ENCODE results near the gene JMJD1C.

The JMJD1C gene

DNA sequence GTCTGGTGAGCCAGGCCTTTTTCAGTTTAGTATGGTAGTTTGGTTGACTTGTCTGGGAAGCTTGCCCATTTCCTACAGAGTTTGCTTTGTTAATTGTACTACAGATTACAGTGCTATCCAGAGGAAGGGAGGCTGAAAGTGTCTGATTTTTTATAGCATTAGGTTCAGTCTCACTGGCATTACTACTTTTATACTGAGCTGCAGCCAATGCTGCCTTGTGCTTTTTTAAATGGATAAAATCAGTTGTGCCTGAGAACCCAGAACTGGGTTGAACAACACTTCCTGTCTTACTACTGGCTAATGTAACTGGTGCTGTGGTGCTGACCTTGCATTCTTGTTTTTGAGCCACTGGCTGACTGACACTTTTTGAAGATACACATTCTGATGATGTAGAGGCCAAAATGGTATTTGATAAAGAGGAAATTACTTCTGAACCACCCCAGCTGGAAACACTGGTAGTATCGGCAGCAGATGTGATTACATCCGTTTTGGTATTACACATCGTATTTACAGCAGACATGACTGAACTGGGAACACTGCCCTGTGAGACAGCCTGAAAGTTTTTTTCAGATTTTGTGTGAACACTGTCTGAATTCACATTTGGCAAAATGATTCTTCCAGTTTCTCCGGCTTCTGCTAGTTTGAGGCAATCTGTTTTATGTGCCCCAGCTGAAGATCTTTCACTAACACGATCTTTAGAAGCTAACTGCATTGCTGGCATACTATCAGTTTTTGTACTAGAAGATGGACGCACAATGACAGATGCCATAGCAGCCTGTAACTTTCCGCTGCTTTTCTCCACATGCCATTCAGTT, 258.6 kb downstream of the JMJD1C start:
- DNase-seq = no peak

GRCh38 chr10:63206576-63206975, 259.2 kb downstream of the JMJD1C start:
- DNase-seq = no peak

DNA sequence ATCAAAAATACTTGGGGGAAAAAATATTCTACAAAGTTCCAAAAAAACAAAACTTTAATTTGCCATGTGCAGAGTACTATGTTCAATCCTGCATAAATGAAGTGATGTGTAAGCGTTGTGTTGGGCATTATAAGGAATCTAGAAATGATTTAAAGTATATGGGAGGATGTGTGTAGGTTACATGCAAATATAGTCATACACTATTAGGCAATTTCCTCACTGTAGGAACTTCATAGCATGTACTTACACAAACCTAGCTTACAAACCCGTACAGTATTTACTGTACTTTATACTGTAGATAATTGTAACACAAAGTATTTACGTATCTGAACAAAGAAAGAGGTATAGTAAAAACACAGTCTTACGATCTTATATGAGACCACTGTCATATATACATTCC, 260.4 kb downstream of the JMJD1C start:
- no peak for DNase-seq

DNA sequence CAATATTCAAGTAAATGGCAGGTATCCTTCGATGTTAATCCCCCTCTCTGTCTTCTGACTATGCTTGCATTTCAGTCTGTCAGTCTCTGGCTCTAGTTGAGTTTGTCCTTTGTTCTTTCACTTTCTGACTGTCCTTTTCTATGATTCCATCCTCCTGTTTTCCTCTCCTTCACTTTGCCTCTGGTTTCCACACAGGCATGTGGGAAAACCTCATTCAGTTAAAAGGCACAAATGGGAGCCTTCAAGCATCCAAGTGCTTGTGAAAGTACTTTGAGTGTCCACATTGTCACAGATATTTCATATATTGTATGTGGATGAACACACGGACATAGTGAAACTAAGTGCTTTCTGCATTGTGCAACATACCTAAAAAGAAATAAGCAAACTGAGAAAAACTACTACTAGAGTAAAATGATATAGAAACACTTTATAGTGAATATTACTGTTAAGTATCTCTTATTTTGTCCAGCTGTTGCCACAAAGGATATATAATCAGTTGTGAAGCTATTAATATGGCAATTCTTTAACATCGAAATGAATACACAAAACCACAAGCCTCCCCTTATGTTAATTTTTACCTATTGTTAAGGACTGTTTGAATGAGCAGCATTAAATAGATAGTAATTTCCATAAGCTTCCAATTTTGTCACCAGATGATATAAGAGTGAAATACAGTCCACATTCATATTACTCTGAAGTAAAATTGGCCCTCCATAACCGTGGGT, 260.9 kb downstream of the JMJD1C start:
- no peak for DNase-seq

DNA sequence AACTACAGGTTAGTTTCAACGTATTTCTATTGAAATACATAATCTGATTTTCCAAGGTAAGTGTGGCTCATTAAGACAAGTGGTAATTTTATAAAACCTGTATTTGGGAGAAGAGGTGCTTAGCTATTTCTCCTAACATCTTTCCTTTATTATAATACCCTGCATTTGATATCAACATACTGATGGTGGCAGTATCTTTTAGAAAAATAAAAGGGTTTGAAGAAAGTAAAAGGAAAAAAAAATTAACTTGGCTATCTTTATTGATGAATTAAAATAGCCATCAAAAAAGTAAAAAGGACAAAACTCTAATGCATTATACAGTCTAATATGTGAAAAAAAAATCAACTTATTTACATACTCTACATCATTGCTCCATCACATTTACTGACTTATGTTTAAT, 264.7 kb downstream of the JMJD1C start:
- no peak for DNase-seq

DNA sequence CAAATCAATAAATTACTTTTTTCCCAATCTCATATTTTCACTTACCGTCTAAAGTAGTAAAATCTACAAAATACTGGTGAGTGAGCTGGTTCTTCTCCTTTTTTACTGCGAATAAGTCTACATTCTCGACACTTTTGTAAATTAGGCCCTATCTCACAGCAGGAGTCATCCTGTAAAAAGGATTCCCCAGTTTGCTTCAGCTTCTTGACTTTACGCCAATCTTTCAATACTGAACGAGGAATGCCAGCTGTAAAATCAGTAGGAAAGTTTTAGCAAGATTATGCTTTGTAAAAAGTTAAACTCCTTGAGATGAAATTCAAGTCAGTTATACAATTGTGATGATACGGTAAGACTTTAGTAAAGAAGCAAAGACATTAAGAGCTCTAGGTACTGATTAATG, 265.3 kb downstream of the JMJD1C start:
- no peak for DNase-seq

GRCh38 chr10:63199716-63200115, 266.1 kb downstream of the JMJD1C start:
- DNase-seq = no peak

- no peak for DNase-seq
Observed at GRCh38 chr10:63197344-63198092, 268.3 kb downstream of the JMJD1C start.

DNA sequence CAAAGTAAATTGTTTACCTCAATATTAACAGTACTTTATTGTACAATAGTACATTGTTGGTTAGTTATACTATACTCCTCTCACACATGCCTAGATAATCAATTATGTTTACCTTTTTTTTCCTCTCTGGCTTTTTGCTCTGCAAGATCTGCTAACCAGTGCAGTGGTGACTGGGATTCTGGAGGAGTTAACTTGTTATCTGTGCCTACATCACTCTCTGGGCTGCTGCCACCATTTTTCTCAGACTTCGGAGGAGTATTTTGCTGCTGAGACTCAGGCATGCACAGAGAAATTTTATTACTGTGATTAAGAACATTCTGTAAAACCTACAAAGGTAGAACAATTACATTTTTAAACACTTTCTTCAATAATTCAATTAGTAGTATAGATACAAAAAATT, 273.0 kb downstream of the JMJD1C start:
- DNase-seq = no peak

- no peak for DNase-seq
Observed at GRCh38 chr10:63175534-63175933, 290.2 kb downstream of the JMJD1C start.

- DNase-seq = no peak
Observed at GRCh38 chr10:63173468-63174232, 292.1 kb downstream of the JMJD1C start.

GRCh38 chr10:63171926-63172325, 293.9 kb downstream of the JMJD1C start:
- no peak for DNase-seq

- DNase-seq = no peak
Observed at GRCh38 chr10:63171255-63171855, 294.4 kb downstream of the JMJD1C start.

DNA sequence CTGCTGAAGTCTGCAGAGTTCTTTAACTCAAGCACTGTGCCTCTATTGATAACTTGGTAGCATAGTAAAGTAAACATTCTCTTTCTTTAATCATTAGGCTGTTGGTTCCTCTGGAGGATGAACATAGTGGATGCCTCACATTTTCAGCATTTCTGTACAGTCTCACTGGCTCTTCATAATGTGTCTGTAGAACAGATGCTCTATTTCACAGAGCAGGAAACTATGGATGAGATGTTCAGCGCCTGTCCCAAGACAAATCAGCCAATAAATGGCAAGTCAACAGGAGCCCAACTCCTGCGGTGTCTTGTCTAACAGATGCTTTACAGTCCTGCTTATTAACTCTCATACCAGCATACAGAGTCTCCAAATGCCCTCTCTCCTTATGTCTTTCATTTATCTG, 296.2 kb downstream of the JMJD1C start:
- DNase-seq = no peak

DNA sequence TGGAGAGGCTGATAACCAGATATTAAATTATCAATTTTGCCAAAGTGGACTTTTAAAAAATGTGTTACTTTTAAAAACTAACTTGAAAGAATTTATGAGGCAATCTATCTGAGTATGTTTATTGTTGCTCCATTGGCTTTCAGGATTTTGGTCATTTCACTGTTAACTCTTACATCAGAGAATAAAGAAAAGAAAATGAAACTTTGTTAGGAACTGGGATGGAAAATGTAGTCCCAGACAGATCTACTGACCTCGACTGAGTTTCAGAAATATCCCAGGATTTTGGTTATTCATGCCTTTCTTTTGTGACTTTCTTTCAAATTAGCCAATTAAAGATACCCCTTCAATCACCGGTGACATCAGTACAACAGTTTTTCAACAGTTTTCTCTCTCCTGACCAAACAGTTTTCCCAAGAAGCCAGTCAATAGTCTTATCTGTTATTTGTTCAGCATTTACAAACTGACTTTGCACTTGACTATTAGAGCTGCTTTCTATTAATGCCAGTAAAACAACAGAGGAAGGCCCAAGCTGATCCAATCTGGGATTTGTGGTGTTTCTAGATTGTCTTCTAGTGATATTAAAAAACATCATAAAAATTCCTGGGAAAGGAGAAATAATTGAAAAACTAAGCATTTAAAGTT, 296.8 kb downstream of the JMJD1C start:
- DNase-seq = no peak

DNA sequence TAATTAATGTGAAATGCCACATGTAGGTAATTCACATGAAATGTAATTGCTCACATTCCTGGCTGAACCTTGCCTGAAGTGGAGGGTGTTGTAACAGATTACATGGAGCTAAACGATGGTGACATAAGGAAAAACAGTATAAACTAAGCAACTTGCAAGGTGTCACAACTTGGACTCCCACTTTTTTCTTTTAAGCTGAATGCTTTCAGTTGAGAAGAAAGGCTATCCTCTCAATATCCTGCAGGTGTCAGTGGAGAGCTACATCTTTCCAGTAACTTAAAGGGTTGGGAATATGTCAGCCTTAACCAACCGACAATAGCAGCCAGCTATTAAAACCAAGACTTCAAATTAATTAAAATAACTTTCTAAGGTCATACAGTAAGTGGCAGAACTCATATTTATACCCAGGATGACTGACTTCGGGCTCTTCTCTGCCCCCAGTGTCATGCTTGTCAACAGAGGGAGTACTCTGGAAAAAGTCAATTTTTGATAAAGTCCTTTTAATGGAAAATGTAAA, 299.0 kb downstream of the JMJD1C start:
- peak; percentile 13 to 65 for DNase-seq

- no peak for DNase-seq
Observed at GRCh38 chr10:63165249-63165648, 300.5 kb downstream of the JMJD1C start.

GRCh38 chr10:63164166-63164623, 301.6 kb downstream of the JMJD1C start:
- DNase-seq = no peak

DNA sequence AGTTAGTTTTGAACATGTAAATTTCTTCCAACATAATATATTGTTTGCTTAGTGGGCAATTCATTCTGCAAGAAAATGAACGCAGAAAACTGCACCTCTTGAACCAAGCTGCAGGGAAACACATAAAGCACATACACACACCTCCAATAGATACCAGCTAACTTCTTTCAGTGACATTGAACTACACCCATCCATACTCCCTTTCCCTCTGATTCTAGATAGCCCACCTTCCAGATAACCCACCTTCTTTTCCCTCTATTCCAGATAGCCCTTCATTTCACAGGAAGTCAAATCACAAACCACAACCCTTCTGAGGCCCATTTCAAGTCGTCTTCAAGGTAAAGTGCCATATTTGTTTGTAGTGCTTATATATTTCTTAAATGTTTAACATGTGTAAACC, 304.2 kb downstream of the JMJD1C start:
- DNase-seq = no peak

DNA sequence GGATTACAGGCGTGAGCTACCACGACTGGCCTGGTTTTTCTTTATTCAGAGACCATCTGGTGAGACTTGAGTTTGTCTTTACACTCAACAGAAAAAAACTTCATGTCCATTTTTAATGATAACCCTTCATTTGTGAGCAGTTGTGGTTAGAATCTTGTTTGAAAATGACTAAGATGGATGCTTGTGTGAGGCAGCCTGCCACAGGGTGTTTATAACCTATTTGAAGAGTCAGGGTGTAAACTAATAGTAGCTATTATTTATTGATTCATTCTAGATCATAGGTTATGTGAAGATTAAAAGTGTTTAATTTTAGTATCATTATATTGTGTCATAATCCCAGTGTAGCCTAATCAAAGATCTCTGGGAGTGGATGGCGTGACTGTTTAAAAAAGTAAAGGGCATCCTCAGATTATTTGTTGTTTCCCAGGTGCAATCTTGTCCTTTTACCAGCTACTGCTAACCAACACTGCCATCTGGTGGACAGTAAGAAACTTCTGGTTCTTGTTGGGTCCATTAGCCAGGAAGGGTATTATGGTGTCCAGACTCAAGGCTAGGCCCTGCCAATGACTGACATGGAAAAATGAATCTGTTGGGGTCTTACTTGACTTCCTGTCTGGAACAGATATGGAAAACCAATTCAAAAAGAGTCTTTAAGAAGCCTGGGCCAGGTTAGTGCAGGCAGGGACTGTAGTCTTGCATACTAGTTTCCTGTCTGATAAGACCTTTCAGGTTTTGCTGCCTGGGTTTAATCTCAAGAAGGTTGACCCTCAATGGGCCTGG, 307.7 kb downstream of the JMJD1C start:
- peak; percentile 49 to 68 for DNase-seq

DNA sequence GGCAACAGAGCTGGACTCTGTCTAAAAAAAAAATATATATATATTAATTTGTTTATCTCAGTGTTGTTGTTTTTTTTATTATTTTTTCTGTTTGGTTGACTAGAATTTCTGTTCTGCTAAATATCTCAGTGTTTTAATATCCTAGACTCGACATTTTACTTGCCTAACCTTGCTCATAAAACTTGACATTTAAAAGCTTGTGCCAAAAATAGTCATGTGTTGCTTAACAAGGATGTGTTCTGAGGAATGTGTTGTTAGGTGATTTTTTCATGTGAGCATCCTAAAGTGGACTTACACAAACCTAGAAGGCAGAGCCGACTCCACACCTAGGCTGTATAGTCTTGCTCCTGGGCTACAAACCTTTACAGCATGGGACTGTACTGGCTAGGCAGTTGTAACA, 309.5 kb downstream of the JMJD1C start:
- no peak for DNase-seq
